HCT116 (cell line): ENCODE data around the gene MBD3. TPM values are rescaled to one million over a fixed set of nuclear protein-coding genes. Genes with fewer than 3 reads are reported as not detected.

Experiments used
- ATAC-seq: fragments of 200-7000 bp; cut with Tn5 transposase; 2 replicates; pipeline ENCODE4 v1.9.1; 2020; ENCODE audit warnings: mild to moderate bottlenecking, moderate library complexity
- BruUV-seq: library from RNA; stranded (reverse); fragments of 400-500 nt; replicated peaks from 2 replicates; lab custom pipeline; 2021; lab: Mats Ljungman, UMichigan
- CTCF ChIA-PET: fragments of 300-600 bp; sonication (Branson Sonifier 250); formaldehyde crosslinking; loops from one replicate; lab custom pipeline; 2021; ENCODE audit warnings: antibody characterized with exemption; lab: Charles Lee
- POLR2A ChIA-PET: fragments of 300-600, 350-600 bp; sonication (Branson Sonifier 250); formaldehyde crosslinking; loops from one replicate; lab custom pipeline; 2021; ENCODE audit warnings: antibody characterized with exemption; lab: Charles Lee
- RAD21 ChIA-PET, 2 experiments: fragments of 300-600 bp; sonication (Branson Sonifier 250); formaldehyde crosslinking; loops; one replicate each; lab custom pipeline; 2023; ENCODE audit warnings: low total read pairs in 2 of 2; ENCODE audit not compliant: uncharacterized antibody in 2 of 2, unreplicated experiment in 2 of 2, low non-redundant PET in 1 of 2; lab: Charles Lee
- DNase-seq: peaks from one replicate; pipeline ENCODE4 v3.0.0-alpha.2; 2010; ENCODE audit warnings: low read depth, low spot score
- H2AFZ ChIP-seq: fragments of 200-600 bp; shearing (Covaris generic), sonication (generic); 2 replicates; pipeline ENCODE4 v1.6.1; 2017; ENCODE audit warnings: low read depth, mixed run types, mixed read lengths, antibody characterized with exemption, low read length; ENCODE audit not compliant: poor library complexity, severe bottlenecking
- H3K27ac ChIP-seq: 2 replicates; pipeline ENCODE4 v1.5.1; 2012; ENCODE audit warnings: low read depth, low read length
- H3K27me3 ChIP-seq: fragments of 200-600 bp; sonication (generic); 2 replicates; pipeline ENCODE4 v1.6.1; 2016; ENCODE audit warnings: mixed run types, low read length, mixed read lengths; ENCODE audit not compliant: insufficient read depth
- H3K36me3 ChIP-seq, 2 experiments: fragments of 200-500 bp in 1 of 2; fragments of 200-600 bp in 1 of 2; sonication (Bioruptor generic) in 1 of 2; sonication (generic) in 1 of 2; 2 replicates each; pipeline versions ENCODE4 v1.5.1 to v1.6.1; 2014 to 2016; ENCODE audit warnings: low read length in 2 of 2, inconsistent platforms in 1 of 2, mixed read lengths in 1 of 2, mixed run types in 1 of 2; ENCODE audit not compliant: insufficient read depth in 2 of 2, control insufficient read depth in 1 of 2
- H3K4me1 ChIP-seq, 2 experiments: fragments of 200-600 bp in 1 of 2; sonication (generic) in 1 of 2; 2 replicates each; pipeline versions ENCODE4 v1.5.1 to v1.6.1; 2012 to 2017; ENCODE audit warnings: low read length in 2 of 2, inconsistent platforms in 1 of 2, mild to moderate bottlenecking in 1 of 2, mixed read lengths in 1 of 2, mixed run types in 1 of 2, moderate library complexity in 1 of 2; ENCODE audit not compliant: insufficient read depth in 2 of 2, control insufficient read depth in 1 of 2
- H3K4me2 ChIP-seq: fragments of 200-600 bp; sonication (generic); 2 replicates; pipeline ENCODE4 v1.6.1; 2017; ENCODE audit warnings: mixed run types, low read length, mixed read lengths
- H3K4me3 ChIP-seq, 2 experiments: fragments of 200-600 bp in 1 of 2; sonication (generic) in 1 of 2; replicated peaks in 1 of 2; 2 replicates each; pipeline ENCODE4 v1.5.1; 2011 to 2016; ENCODE audit warnings: low read length in 2 of 2, control low read depth in 1 of 2, low read depth in 1 of 2, mild to moderate bottlenecking in 1 of 2, mixed read lengths in 1 of 2, mixed run types in 1 of 2
- H3K79me2 ChIP-seq: fragments of 200-600 bp; sonication (generic); 2 replicates; pipeline ENCODE4 v1.6.1; 2017; ENCODE audit warnings: mild to moderate bottlenecking, mixed run types, low read length, moderate library complexity, mixed read lengths; ENCODE audit not compliant: insufficient read depth
- H3K9ac ChIP-seq: fragments of 200-600 bp; sonication (generic); 2 replicates; pipeline ENCODE4 v1.6.1; 2016; ENCODE audit warnings: low read length, mixed read lengths
- H3K9me2 ChIP-seq: fragments of 200-600 bp; sonication (generic), shearing (Covaris generic); 2 replicates; pipeline ENCODE4 v1.6.1; 2017; ENCODE audit warnings: mixed run types, mild to moderate bottlenecking, moderate library complexity; ENCODE audit not compliant: insufficient read depth
- H3K9me3 ChIP-seq, 2 experiments: fragments of 200-500 bp in 1 of 2; fragments of 200-600 bp in 1 of 2; sonication (Bioruptor generic) in 1 of 2; sonication (generic) in 1 of 2; 2 replicates each; pipeline ENCODE4 v1.6.1; 2014 to 2017; ENCODE audit warnings: low read length in 2 of 2, mixed read lengths in 2 of 2, inconsistent platforms in 1 of 2, low read depth in 1 of 2, mild to moderate bottlenecking in 1 of 2, mixed run types in 1 of 2, moderate library complexity in 1 of 2; ENCODE audit not compliant: control insufficient read depth in 1 of 2, insufficient read depth in 1 of 2
- H4K20me1 ChIP-seq: fragments of 200-600 bp; sonication (generic), shearing (Covaris generic); 2 replicates; pipeline ENCODE4 v1.6.1; 2017; ENCODE audit warnings: mixed run types, mild to moderate bottlenecking, moderate library complexity; ENCODE audit not compliant: insufficient read depth
- CBX3 ChIP-seq: IDR thresholded peaks from 2 replicates; pipeline ENCODE4 v1.6.1; 2012; ENCODE audit warnings: low read depth
- CEBPB ChIP-seq: IDR thresholded peaks from 2 replicates; pipeline ENCODE4 v1.6.1; 2012; ENCODE audit warnings: low read depth
- CTCF ChIP-seq, 3 experiments: fragments of 200-600 bp in 1 of 3; sonication (generic) in 1 of 3; IDR thresholded peaks in 2 of 3; conservative IDR thresholded peaks in 1 of 3; 2 replicates each; pipeline ENCODE4 v1.5.1; 2012 to 2017; ENCODE audit warnings: low read depth in 2 of 3, low read length in 2 of 3, antibody characterized with exemption in 1 of 3, borderline replicate concordance in 1 of 3, control low read depth in 1 of 3, mild to moderate bottlenecking in 1 of 3, mixed read lengths in 1 of 3, mixed run types in 1 of 3, moderate library complexity in 1 of 3; ENCODE audit not compliant: insufficient read depth in 1 of 3
- EZH2 ChIP-seq: fragments of 200-600 bp; sonication (generic); IDR thresholded peaks from 2 replicates; pipeline ENCODE4 v1.6.1; 2017; ENCODE audit warnings: antibody characterized with exemption, mixed run types
- FOSL1 ChIP-seq: IDR thresholded peaks from 2 replicates; pipeline ENCODE4 v1.6.1; 2012; ENCODE audit warnings: low read depth
- JUND ChIP-seq: IDR thresholded peaks from 2 replicates; pipeline ENCODE4 v1.6.1; 2012
- POLR2A ChIP-seq: IDR thresholded peaks from 2 replicates; pipeline ENCODE4 v1.7.0; 2011; ENCODE audit warnings: borderline replicate concordance; ENCODE audit not compliant: insufficient read depth, insufficient read length; ENCODE audit errors: extremely low read depth
- SP1 ChIP-seq: IDR thresholded peaks from 2 replicates; pipeline ENCODE4 v1.6.1; 2012; ENCODE audit warnings: low read depth
- YY1 ChIP-seq: IDR thresholded peaks from 2 replicates; pipeline ENCODE4 v1.6.1; 2011; ENCODE audit warnings: low read length, low read depth, moderate library complexity, mild to moderate bottlenecking; ENCODE audit not compliant: insufficient replicate concordance; ENCODE audit errors: extremely low read depth
- ZBTB33 ChIP-seq: IDR thresholded peaks from 2 replicates; pipeline ENCODE4 v1.6.1; 2011; ENCODE audit warnings: mild to moderate bottlenecking, low read length, moderate library complexity; ENCODE audit not compliant: insufficient replicate concordance; ENCODE audit errors: extremely low read depth
- ZFX ChIP-seq: fragments of 450-650 bp; IDR thresholded peaks from 2 replicates; pipeline ENCODE4 v1.6.1; 2017
- intact Hi-C: fragments of 100-400 bp; cut with micrococcal nuclease; formaldehyde crosslinking; loops from 2 replicates; pipeline ENCODE4 v1.10.0; 2022
- total RNA-seq: library from RNA; stranded (reverse); gene quantifications from one replicate; pipeline ENCODE4 v1.2.1, GENCODE V29; 2021; ENCODE audit not compliant: unreplicated experiment

MBD3 gene
- total RNA-seq, 1 experiment from 2014 or later: 85.7 TPM

DNA sequence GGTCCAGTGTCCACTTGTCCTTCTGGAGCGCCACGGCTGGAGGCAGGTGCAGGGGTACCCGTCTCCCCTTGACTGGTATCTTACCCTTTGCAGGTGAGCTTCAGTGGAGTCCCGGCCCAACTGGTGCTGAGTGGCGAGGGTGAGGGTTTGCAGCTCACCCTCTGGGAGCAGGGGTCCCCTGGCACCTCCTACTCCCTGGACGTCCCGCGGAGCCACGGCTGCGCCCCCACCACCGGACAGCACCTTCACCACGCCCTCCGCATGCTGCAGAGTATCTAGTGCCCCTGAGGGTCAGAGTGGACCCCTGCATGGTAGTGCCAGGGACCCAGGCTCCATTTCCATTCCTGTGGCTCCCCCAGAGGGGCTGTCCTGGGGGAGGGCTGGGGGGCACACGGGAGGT lies 57.7 kb downstream of the MBD3 start:
- intact Hi-C loops: no loop called here
- H2AFZ ChIP-seq: no peak overlapping the region
- no peaks in the 10 kb centered on the region for H3K4me1 ChIP-seq
- H3K79me2 ChIP-seq: no peaks in the 10 kb centered on the region
- no peak overlapping the region for H3K27ac ChIP-seq
- RAD21 ChIA-PET: no interaction called here
- TF ChIP-seq ZFX (no peak), CTCF (IDR thresholded peaks at IDR 0.05 in 2 of 3, conservative IDR thresholded peaks at IDR 0.05 in 1 of 3; ENCODE audit: borderline replicate concordance in 1 of 3, insufficient read depth in 1 of 3, low read depth in 2 of 3, low read length in 2 of 3) (no peak), CBX3 (no peak), FOSL1 (no peak), POLR2A (no peak), JUND (no peak)
- BruUV-seq: no TSS peak
- H3K27me3 ChIP-seq: no peaks in the 10 kb centered on the region
- ATAC-seq (no peak), DNase-seq (no peak)
- H3K4me2 ChIP-seq: no peak overlapping the region
- CTCF ChIA-PET: no interaction called here
- H3K36me3 ChIP-seq: no peaks in the 10 kb centered on the region
- H4K20me1 ChIP-seq: no peaks in the 10 kb centered on the region
- POLR2A ChIA-PET: no interaction called here
- H3K9ac ChIP-seq: no peak overlapping the region
- no peaks in the 10 kb centered on the region for H3K9me3 ChIP-seq
- H3K9me2 ChIP-seq: no peaks in the 10 kb centered on the region
- H3K4me3 ChIP-seq: no peak overlapping the region

- H3K9ac ChIP-seq: no peak overlapping the region
- TF ChIP-seq YY1 (no peak), ZBTB33 (no peak), FOSL1 (no peak), CBX3 (no peak), EZH2 (no peak), SP1 (no peak), CEBPB (no peak)
- TF ChIP-seq, all 23 proteins: peak for 0
- ChIA-PET RAD21 (no interaction called here), POLR2A (no interaction called here), CTCF (no interaction called here)
- H3K9me2 ChIP-seq: no peaks in the 10 kb centered on the region
- H4K20me1 ChIP-seq: no peaks in the 10 kb centered on the region
- H3K4me2 ChIP-seq: no peak overlapping the region
- H3K27me3 ChIP-seq: no peaks in the 10 kb centered on the region
- BruUV-seq: no TSS peak
- DNase-seq: no peak
- intact Hi-C loops: no loop called here
- H3K9me3 ChIP-seq: no peaks in the 10 kb centered on the region
- no peaks in the 10 kb centered on the region for H3K36me3 ChIP-seq
- H2AFZ ChIP-seq: no peak overlapping the region
- H3K79me2 ChIP-seq: no peaks in the 10 kb centered on the region
- no peaks in the 10 kb centered on the region for H3K4me1 ChIP-seq
- no peak overlapping the region for H3K4me3 ChIP-seq
- no peak for ATAC-seq
- no peak overlapping the region for H3K27ac ChIP-seq
These were observed 59.0 kb downstream of the MBD3 start for GRCh38 chr19:1533510-1534150.
